Karpas-422 (cell line): ENCODE results near the gene YPEL1. TPM values are rescaled to one million over a fixed set of nuclear protein-coding genes. Genes with fewer than 3 reads are reported as not detected.

Experiments
- DNase-seq: peaks from one replicate; pipeline ENCODE4 v3.0.0-alpha.2; 2015
- H2AFZ ChIP-seq: fragments of 200-600 bp; sonication (generic); 2 replicates; pipeline ENCODE4 v1.6.1; 2014; ENCODE audit warnings: antibody characterized with exemption, low read length, mixed read lengths
- H3K27ac ChIP-seq: fragments of 200-600 bp; sonication (generic); 2 replicates; pipeline ENCODE4 v1.5.1; 2014; ENCODE audit warnings: mild to moderate bottlenecking, low read length, moderate library complexity
- H3K27me3 ChIP-seq: fragments of 200-600 bp; sonication (generic); 2 replicates; pipeline ENCODE4 v1.6.1; 2014; ENCODE audit warnings: low read length, mixed read lengths
- H3K36me3 ChIP-seq: fragments of 200-600 bp; sonication (generic); 2 replicates; pipeline ENCODE4 v1.6.1; 2014; ENCODE audit warnings: low read length, mixed read lengths; ENCODE audit not compliant: insufficient read depth
- H3K4me1 ChIP-seq: fragments of 200-600 bp; sonication (generic); 2 replicates; pipeline ENCODE4 v1.6.1; 2014; ENCODE audit warnings: mild to moderate bottlenecking, low read length, mixed read lengths
- H3K4me2 ChIP-seq: fragments of 200-600 bp; sonication (generic); 2 replicates; pipeline ENCODE4 v1.6.1; 2014; ENCODE audit warnings: low read length, low read depth, mild to moderate bottlenecking; ENCODE audit not compliant: poor library complexity, severe bottlenecking
- H3K4me3 ChIP-seq: fragments of 200-600 bp; sonication (generic); 2 replicates; pipeline ENCODE4 v1.5.1; 2014; ENCODE audit warnings: mild to moderate bottlenecking, antibody characterized with exemption, low read length, mixed read lengths
- H3K79me2 ChIP-seq: fragments of 200-600 bp; sonication (generic); 2 replicates; pipeline ENCODE4 v1.6.1; 2014; ENCODE audit warnings: mild to moderate bottlenecking, low read length, mixed read lengths
- H3K9ac ChIP-seq: fragments of 200-600 bp; sonication (generic); 2 replicates; pipeline ENCODE4 v1.6.0; 2014; ENCODE audit warnings: low read length
- H3K9me2 ChIP-seq: fragments of 200-600 bp; sonication (generic), shearing (Covaris generic); replicated peaks from 2 replicates; pipeline ENCODE4 v1.6.0; 2014; ENCODE audit warnings: mild to moderate bottlenecking, low read length, moderate library complexity; ENCODE audit not compliant: insufficient read depth
- H3K9me3 ChIP-seq: fragments of 300-700, 200-600 bp; sonication (generic); 2 replicates; pipeline ENCODE4 v1.6.1; 2014; ENCODE audit warnings: low read length, mixed read lengths
- H4K20me1 ChIP-seq: fragments of 200-600 bp; sonication (generic); 2 replicates; pipeline ENCODE4 v1.6.1; 2014; ENCODE audit warnings: mild to moderate bottlenecking, antibody characterized with exemption, low read length, low read depth; ENCODE audit not compliant: insufficient read depth
- total RNA-seq: library from RNA; depleted of rRNA; stranded (reverse); fragments of >200 nt; shearing (Covaris generic); gene quantifications from 2 replicates; pipeline ENCODE4 v1.2.3, GENCODE V29; 2014; ENCODE audit warnings: low replicate concordance; rRNA removed

YPEL1 gene
- total RNA-seq: 1.6 and 1.8 TPM in 2 replicates

- peak within 1 kb of the TSS; percentile 91 for H2AFZ ChIP-seq
- H3K9me2 ChIP-seq: no peaks in the 10 kb centered on the region
- no peak within 1 kb of the TSS for H3K27ac ChIP-seq
- H3K4me2 ChIP-seq: peak within 1 kb of the TSS; percentile 90
- H3K4me1 ChIP-seq: peaks cover 10% of the 10 kb centered on the region
- no peaks in the 10 kb centered on the region for H3K79me2 ChIP-seq
- DNase-seq: peak; percentile 96
- H3K36me3 ChIP-seq: no peaks in the 10 kb centered on the region
- peak within 1 kb of the TSS; percentile 60 for H3K9ac ChIP-seq
- no peaks in the 10 kb centered on the region for H3K9me3 ChIP-seq
- H4K20me1 ChIP-seq: no peaks in the 10 kb centered on the region
- peak within 1 kb of the TSS; percentile 64 for H3K4me3 ChIP-seq
- no peaks in the 10 kb centered on the region for H3K27me3 ChIP-seq
Observed at GRCh38 chr22:21735200-21736083, at the start of gene YPEL1. Gene YPEL1 (minus strand): TSS chr22:21735794. CDS start chr22:21710744, 25,050 bp downstream.

DNA sequence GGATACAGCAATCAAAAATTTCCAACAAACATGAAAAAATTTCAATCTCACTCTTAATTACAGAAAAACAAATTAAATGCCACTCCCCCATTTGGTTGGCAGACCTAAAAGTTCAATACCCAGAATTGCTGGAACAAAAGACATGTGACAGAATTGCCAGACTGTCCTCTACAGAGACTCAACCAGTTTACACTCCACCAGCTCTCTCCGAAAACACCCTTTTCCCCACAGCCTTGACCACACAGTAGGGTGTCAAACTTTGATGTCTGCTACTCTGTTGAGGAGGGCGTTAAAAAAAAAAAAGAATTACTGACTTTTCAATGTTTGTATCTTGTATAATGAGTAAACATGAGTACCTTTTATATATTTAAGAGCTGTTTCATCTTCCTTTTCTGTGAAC, 44.7 kb upstream of the YPEL1 start:
- Histone ChIP-seq H3K36me3 (peaks cover 5% of the 10 kb centered on the region; the same call in 1 of the 2 replicates), H3K4me3 (no peak overlapping the region), H2AFZ (no peak overlapping the region), H3K9me2 (no peaks in the 10 kb centered on the region), H4K20me1 (no peaks in the 10 kb centered on the region), H3K4me2 (no peak overlapping the region), H3K27me3 (no peaks in the 10 kb centered on the region), H3K79me2 (peaks cover 14% of the 10 kb centered on the region; the same call in 1 of the 2 replicates), H3K27ac (no peak overlapping the region), H3K4me1 (no peaks in the 10 kb centered on the region), H3K9me3 (no peaks in the 10 kb centered on the region), H3K9ac (no peak overlapping the region)
- no peak for DNase-seq

GRCh38 chr22:21779444-21779843, 43.9 kb upstream of the YPEL1 start:
- H2AFZ ChIP-seq: no peak overlapping the region
- H3K9me2 ChIP-seq: no peaks in the 10 kb centered on the region
- no peaks in the 10 kb centered on the region for H3K27me3 ChIP-seq
- H3K4me3 ChIP-seq: no peak overlapping the region
- H3K27ac ChIP-seq: no peak overlapping the region
- no peaks in the 10 kb centered on the region for H3K4me1 ChIP-seq
- H4K20me1 ChIP-seq: no peaks in the 10 kb centered on the region
- H3K79me2 ChIP-seq: peaks cover 14% of the 10 kb centered on the region; the same call in 1 of the 2 replicates
- DNase-seq: no peak
- H3K9me3 ChIP-seq: no peaks in the 10 kb centered on the region
- no peaks in the 10 kb centered on the region; the same call in 1 of the 2 replicates for H3K36me3 ChIP-seq
- H3K4me2 ChIP-seq: no peak overlapping the region
- H3K9ac ChIP-seq: no peak overlapping the region

GRCh38 chr22:21778705-21779363, 43.2 kb upstream of the YPEL1 start:
- no peak for DNase-seq

DNA sequence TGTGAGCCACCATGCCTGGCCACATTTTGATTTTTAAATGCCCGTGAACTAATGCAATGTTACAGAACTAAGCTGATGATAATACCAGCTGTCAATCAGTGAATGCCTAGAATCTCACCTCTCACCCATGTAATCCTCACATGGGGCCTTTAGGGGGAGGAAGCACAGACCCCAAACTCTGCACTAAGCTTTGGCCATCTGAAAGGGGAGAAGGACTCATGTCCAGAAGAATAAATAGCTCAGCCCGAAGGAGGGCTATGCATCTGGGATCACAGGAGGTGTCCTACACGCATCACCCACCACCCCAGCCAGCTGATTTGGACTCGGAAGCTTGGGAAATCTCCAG, 36.0 kb upstream of the YPEL1 start:
- Histone ChIP-seq H3K4me2 (no peak overlapping the region), H4K20me1 (0 out of 2 replicates have a peak, but pooled peaks cover 5% of the 10 kb centered on the region), H3K27ac (no peak overlapping the region), H3K4me1 (no peaks in the 10 kb centered on the region), H2AFZ (no peak overlapping the region), H3K79me2 (peaks cover 12% of the 10 kb centered on the region; the same call in 1 of the 2 replicates), H3K9me3 (no peaks in the 10 kb centered on the region), H3K9me2 (no peaks in the 10 kb centered on the region), H3K27me3 (no peaks in the 10 kb centered on the region), H3K4me3 (no peak overlapping the region), H3K36me3 (peaks cover 7% of the 10 kb centered on the region), H3K9ac (no peak overlapping the region)
- DNase-seq: no peak

More at GRCh38 chr22:21778705-21779363, 43.2 kb upstream of the YPEL1 start:
- Histone ChIP-seq H3K4me2 (no peak overlapping the region), H4K20me1 (no peaks in the 10 kb centered on the region), H3K27ac (no peak overlapping the region), H3K27me3 (no peaks in the 10 kb centered on the region), H3K36me3 (no peaks in the 10 kb centered on the region; the same call in 1 of the 2 replicates), H3K4me3 (no peak overlapping the region), H3K9me3 (no peaks in the 10 kb centered on the region), H2AFZ (no peak overlapping the region), H3K79me2 (peaks cover 14% of the 10 kb centered on the region; the same call in 1 of the 2 replicates), H3K9ac (no peak overlapping the region), H3K9me2 (no peaks in the 10 kb centered on the region), H3K4me1 (no peaks in the 10 kb centered on the region)

DNA sequence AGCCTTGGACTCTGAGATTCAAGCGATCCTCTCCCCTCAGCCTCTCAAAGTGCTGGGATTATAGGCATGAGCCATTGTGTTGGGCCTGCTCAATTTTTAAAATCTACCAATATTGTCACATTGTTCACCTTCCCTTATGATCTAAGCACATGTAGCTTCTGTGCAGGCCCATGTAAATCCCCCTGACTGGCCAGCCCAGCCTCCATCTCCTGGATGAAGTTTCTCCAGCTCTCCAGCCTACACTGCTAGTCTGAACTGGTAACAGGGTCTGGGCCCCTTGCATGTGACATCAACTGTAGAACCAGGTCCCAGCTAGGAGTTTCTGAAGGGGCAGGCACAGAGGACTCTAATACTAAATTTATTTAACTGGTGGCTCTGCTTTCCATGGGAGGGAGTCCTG, 32.8 kb upstream of the YPEL1 start:
- no peak overlapping the region for H2AFZ ChIP-seq
- H3K9ac ChIP-seq: no peak overlapping the region
- H3K79me2 ChIP-seq: 0 out of 2 replicates have a peak, but pooled peaks cover 7% of the 10 kb centered on the region
- H3K27me3 ChIP-seq: no peaks in the 10 kb centered on the region
- H3K9me3 ChIP-seq: no peaks in the 10 kb centered on the region
- H3K27ac ChIP-seq: no peak overlapping the region
- no peak overlapping the region for H3K4me3 ChIP-seq
- H3K4me2 ChIP-seq: no peak overlapping the region
- H3K36me3 ChIP-seq: peaks cover 19% of the 10 kb centered on the region
- no peaks in the 10 kb centered on the region for H3K4me1 ChIP-seq
- H4K20me1 ChIP-seq: 0 out of 2 replicates have a peak, but pooled peaks cover 5% of the 10 kb centered on the region
- no peak for DNase-seq
- H3K9me2 ChIP-seq: no peaks in the 10 kb centered on the region

DNA sequence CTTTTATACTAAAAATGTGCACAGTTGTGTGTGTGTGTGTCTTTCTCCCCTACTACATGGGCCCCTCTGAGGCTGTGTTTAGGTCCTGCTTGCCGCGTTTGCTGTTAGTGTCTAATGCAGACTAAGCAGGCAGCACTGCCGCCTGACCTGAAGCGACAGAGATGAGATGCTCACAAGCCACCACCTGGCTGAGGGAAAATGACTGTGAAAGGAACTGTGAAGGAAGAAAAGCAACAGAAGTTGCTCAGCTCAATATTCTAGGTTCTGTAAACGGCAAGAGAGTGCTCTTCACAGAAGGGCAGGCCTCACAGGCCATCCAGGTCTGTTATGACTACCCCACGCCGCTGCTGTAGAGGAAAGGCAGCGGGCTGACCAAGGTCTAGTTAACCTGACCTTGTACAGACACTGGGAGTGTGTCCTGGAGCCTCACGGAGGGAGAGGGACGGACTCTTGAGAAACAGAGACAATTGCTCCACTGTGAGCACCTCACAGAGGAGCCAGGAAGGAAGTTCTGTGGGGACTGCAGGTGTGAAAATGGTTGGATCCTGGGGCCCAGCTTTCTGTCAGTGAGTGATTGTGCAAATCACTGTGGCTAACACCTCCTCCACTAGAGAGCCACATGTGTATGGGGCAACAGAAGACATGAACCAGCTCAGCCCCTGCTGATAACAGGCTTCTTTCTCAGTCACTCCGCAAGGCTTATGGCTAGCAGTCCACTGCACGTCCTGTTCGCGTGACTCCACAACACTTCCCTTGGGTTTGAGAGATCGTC, 31.3 kb upstream of the YPEL1 start:
- Histone ChIP-seq H3K4me3 (no peak overlapping the region), H3K9ac (no peak overlapping the region), H3K27me3 (no peaks in the 10 kb centered on the region), H4K20me1 (0 out of 2 replicates have a peak, but pooled peaks cover 5% of the 10 kb centered on the region), H3K4me2 (no peak overlapping the region), H3K79me2 (no peaks in the 10 kb centered on the region), H3K9me3 (no peaks in the 10 kb centered on the region), H2AFZ (no peak overlapping the region), H3K36me3 (peaks cover 24% of the 10 kb centered on the region; the same call in 1 of the 2 replicates), H3K9me2 (no peaks in the 10 kb centered on the region), H3K27ac (no peak overlapping the region), H3K4me1 (peaks cover 2% of the 10 kb centered on the region; the same call in 1 of the 2 replicates)
- no peak for DNase-seq
